Measurements from ENCODE around the gene FIP1L1. TPM values are rescaled to one million over a fixed set of nuclear protein-coding genes. Genes with fewer than 3 reads are reported as not detected.
A peak's percentile ranks its signal among the peaks of the same experiment; 100 is the strongest.

FIP1L1 gene
- total RNA-seq, 1 donor from 2014 or later: 20.4 TPM

DNA sequence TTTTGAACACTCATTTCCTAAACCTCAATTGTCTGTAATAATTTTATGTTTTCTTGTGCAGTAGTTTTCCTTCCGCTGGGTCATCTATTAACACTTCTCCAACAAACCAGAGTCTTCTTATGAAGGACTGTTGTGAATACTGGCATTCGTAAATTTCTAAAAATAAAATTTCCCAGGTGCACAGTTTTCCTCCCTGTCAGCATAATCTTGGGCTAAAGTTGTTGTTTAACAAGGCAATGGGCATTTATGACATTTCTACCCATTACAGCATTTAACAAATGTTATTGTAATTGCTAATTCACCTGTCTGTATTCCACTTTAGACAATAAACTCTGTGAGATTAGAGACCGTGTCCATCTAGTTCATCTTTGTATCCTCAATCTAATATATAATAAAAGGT lies 12.8 kb upstream of the FIP1L1 start:
- Histone ChIP-seq H3K36me3 (no peaks in the 10 kb centered on the region), H3K9me3 (no peaks in the 10 kb centered on the region), H3K4me3 (peak overlapping the region; percentile 69 to 97), H3K27ac (no peak overlapping the region), H3K27me3 (no peaks in the 10 kb centered on the region), H3K4me1 (peaks cover 4 to 25% of the 10 kb centered on the region in 2 donors)
- TF ChIP-seq, protein P1, sequence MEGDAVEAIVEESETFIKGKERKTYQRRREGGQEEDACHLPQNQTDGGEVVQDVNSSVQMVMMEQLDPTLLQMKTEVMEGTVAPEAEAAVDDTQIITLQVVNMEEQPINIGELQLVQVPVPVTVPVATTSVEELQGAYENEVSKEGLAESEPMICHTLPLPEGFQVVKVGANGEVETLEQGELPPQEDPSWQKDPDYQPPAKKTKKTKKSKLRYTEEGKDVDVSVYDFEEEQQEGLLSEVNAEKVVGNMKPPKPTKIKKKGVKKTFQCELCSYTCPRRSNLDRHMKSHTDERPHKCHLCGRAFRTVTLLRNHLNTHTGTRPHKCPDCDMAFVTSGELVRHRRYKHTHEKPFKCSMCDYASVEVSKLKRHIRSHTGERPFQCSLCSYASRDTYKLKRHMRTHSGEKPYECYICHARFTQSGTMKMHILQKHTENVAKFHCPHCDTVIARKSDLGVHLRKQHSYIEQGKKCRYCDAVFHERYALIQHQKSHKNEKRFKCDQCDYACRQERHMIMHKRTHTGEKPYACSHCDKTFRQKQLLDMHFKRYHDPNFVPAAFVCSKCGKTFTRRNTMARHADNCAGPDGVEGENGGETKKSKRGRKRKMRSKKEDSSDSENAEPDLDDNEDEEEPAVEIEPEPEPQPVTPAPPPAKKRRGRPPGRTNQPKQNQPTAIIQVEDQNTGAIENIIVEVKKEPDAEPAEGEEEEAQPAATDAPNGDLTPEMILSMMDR (IDR thresholded peaks at IDR 0.05): no peak
- no peak for DNase-seq (ENCODE audit: low spot score in 2 of 2)
- intact Hi-C loops (cut with DNase I): loop anchor here (5.0 to 10.0 kb wide), 2 partner anchors 543 to 700 kb away; partner anchors contain the start of gene CHIC2

DNA sequence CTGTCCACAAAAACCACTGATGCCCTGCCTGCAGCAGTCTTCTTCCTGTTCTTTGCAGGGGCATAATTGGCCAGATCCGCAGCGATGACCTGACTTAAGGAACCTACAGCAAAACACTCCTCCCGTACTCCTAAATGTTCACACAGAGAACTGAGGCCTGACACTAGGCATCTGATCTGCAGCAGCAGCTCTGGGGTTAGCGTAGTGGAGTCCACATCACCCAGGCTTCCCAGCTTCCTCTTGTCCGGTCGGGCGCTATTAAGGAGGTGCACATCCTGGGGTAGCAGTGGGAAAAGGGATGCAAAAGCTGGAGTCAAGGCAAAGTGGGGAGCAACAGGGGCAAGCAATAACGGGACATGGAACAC lies 12.3 kb upstream of the FIP1L1 start:
- peak overlapping the region; percentile 69 to 97 for H3K4me3 ChIP-seq
- H3K9me3 ChIP-seq: no peaks in the 10 kb centered on the region
- intact Hi-C loops (cut with DNase I): loop anchor here (5.0 to 10.0 kb wide), 2 partner anchors 542 to 700 kb away; partner anchors contain the start of gene CHIC2
- peak overlapping the region in 1 of 2 donors; percentile 30 for H3K27ac ChIP-seq
- TF ChIP-seq, protein P1 (IDR thresholded peaks at IDR 0.05): no peak
- no peaks in the 10 kb centered on the region for H3K36me3 ChIP-seq
- peaks cover 4 to 25% of the 10 kb centered on the region in 2 donors for H3K4me1 ChIP-seq
- no peak for DNase-seq (ENCODE audit: low spot score in 2 of 2)
- no peaks in the 10 kb centered on the region for H3K27me3 ChIP-seq

- Histone ChIP-seq H3K9me3 (no peaks in the 10 kb centered on the region), H3K27ac (peak within 1 kb of the TSS; percentile 30 to 53), H3K27me3 (no peaks in the 10 kb centered on the region), H3K4me3 (peak within 1 kb of the TSS; percentile 69 to 97), H3K4me1 (peaks cover 4 to 25% of the 10 kb centered on the region in 2 donors), H3K36me3 (no peaks in the 10 kb centered on the region)
- TF ChIP-seq, protein P1 (IDR thresholded peaks at IDR 0.05): no peak
- peak; percentile 95 to 99 for DNase-seq (ENCODE audit: low spot score in 2 of 2)
- intact Hi-C loops (cut with DNase I): loop anchor here (1.0 to 10.0 kb wide), 6 partner anchors 12 to 1523 kb away; partner anchors contain the start of genes CHIC2, DCUN1D4, FIP1L1 and USP46
Measured at GRCh38 chr4:53365486-53366300, 11.7 kb upstream of the FIP1L1 start, which contains the start of gene SCFD2. Gene SCFD2 (minus strand): TSS chr4:53366061.

GRCh38 chr4:53366301-53366716 lies 11.1 kb upstream of the FIP1L1 start:
- Histone ChIP-seq H3K36me3 (no peaks in the 10 kb centered on the region), H3K4me3 (peak overlapping the region; percentile 69 to 97), H3K27ac (peak overlapping the region; percentile 17 to 30), H3K27me3 (no peaks in the 10 kb centered on the region), H3K4me1 (peaks cover 4 to 22% of the 10 kb centered on the region in 2 donors), H3K9me3 (no peaks in the 10 kb centered on the region)
- no peak for DNase-seq (ENCODE audit: low spot score in 2 of 2)
- TF ChIP-seq, protein P1 (IDR thresholded peaks at IDR 0.05): no peak
- intact Hi-C loops (cut with DNase I): loop anchor here (1.0 to 10.0 kb wide), 6 partner anchors 11 to 1524 kb away; partner anchors contain the start of genes CHIC2, DCUN1D4, FIP1L1 and USP46

DNA sequence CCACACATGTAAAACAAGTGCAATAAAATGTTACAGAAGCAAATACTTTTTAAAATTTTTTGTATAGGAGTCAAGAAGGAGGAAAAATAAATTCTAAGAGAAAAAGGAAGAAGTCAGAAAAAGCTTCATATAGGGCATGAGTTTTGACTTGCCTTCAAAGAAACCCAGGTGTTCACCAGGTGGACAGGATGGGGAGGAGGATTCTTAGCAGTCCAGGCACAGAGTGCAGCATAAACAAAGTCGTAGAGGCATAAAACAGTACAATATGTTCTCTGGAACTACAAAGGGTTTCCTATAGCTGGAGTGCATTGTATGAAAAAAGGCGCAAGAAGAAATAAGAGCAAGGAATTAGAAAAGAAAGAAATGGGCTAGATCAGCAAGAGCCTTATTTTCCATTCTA lies 9.7 kb upstream of the FIP1L1 start:
- Histone ChIP-seq H3K36me3 (no peaks in the 10 kb centered on the region), H3K4me3 (no peak overlapping the region), H3K4me1 (peaks cover 4 to 18% of the 10 kb centered on the region in 2 donors), H3K9me3 (no peaks in the 10 kb centered on the region), H3K27me3 (no peaks in the 10 kb centered on the region), H3K27ac (no peak overlapping the region)
- intact Hi-C loops (cut with DNase I): loop anchor here (2.0 to 10.0 kb wide), 4 partner anchors 540 to 1525 kb away; partner anchors contain the start of genes CHIC2, DCUN1D4 and USP46
- TF ChIP-seq, protein P1 (IDR thresholded peaks at IDR 0.05): no peak
- DNase-seq (ENCODE audit: low spot score in 2 of 2): no peak
